ENCODE data around the gene SLC66A2.

DNA sequence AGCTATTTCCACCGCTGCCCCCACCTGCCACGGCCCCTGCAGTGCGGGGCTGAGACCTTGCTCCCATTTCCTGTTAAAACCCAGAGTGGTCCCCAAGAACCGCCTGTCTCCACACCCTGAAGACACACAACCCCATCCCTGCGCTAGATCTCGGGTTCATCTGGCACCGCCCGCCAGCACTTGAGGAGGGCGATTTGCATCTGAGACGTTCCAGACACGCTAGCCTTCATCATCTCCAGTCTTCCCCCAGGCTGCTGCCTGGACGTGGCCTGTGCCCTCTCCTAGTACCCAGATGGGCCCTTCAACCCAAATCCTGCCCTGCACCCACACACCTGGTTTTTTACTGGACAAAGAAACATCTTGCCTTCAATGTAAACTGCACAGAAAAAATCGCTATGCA is 49.8 kb downstream of the SLC66A2 start:
- TF ChIP-seq, protein P1, sequence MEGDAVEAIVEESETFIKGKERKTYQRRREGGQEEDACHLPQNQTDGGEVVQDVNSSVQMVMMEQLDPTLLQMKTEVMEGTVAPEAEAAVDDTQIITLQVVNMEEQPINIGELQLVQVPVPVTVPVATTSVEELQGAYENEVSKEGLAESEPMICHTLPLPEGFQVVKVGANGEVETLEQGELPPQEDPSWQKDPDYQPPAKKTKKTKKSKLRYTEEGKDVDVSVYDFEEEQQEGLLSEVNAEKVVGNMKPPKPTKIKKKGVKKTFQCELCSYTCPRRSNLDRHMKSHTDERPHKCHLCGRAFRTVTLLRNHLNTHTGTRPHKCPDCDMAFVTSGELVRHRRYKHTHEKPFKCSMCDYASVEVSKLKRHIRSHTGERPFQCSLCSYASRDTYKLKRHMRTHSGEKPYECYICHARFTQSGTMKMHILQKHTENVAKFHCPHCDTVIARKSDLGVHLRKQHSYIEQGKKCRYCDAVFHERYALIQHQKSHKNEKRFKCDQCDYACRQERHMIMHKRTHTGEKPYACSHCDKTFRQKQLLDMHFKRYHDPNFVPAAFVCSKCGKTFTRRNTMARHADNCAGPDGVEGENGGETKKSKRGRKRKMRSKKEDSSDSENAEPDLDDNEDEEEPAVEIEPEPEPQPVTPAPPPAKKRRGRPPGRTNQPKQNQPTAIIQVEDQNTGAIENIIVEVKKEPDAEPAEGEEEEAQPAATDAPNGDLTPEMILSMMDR (conservative IDR thresholded peaks at IDR 0.05 in 1 of 2, IDR thresholded peaks at IDR 0.05 in 1 of 2; ENCODE audit: extremely low read depth in 1 of 2, insufficient read depth in 1 of 2, low read depth in 1 of 2, low read length in 2 of 2) = no peak
- no peak for TF ChIP-seq EZH2 (IDR thresholded peaks at IDR 0.05; ENCODE audit: borderline replicate concordance, low read length)
